ENCODE results near the gene BANP. TPM values are rescaled to one million over a fixed set of nuclear protein-coding genes. Genes with fewer than 3 reads are reported as not detected.

Gene BANP
- total RNA-seq, 1 experiment from 2014 or later: 34.5 TPM

DNA sequence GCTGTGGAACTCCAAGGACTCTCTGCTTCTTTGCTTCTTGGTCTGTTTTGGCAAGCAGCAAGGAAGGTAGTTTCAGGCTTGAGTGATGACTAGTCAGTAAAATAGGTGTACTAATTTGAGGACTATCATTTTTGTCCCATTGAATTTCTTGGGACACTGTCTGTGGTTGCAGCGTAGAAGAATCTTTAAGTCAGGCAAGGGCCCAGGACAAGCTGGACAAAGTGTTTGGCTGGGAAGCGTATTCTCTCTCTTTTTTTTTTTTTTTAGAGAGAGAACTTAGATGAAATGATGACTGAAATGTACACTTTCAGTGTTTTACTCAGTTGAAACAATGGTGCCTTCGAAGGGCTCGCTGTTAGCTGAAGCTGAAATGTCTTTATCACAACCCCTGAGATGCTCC is 105.0 kb downstream of the BANP start (continued):
- TF ChIP-seq, protein P1, sequence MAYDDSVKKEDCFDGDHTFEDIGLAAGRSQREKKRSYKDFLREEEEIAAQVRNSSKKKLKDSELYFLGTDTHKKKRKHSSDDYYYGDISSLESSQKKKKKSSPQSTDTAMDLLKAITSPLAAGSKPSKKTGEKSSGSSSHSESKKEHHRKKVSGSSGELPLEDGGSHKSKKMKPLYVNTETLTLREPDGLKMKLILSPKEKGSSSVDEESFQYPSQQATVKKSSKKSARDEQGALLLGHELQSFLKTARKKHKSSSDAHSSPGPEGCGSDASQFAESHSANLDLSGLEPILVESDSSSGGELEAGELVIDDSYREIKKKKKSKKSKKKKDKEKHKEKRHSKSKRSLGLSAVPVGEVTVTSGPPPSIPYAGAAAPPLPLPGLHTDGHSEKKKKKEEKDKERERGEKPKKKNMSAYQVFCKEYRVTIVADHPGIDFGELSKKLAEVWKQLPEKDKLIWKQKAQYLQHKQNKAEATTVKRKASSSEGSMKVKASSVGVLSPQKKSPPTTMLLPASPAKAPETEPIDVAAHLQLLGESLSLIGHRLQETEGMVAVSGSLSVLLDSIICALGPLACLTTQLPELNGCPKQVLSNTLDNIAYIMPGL (CRISPR knock-in tag; IDR thresholded peaks at IDR 0.05): no peak
- TF ChIP-seq ZNF416 (CRISPR knock-in tag; IDR thresholded peaks at IDR 0.05): no peak

DNA sequence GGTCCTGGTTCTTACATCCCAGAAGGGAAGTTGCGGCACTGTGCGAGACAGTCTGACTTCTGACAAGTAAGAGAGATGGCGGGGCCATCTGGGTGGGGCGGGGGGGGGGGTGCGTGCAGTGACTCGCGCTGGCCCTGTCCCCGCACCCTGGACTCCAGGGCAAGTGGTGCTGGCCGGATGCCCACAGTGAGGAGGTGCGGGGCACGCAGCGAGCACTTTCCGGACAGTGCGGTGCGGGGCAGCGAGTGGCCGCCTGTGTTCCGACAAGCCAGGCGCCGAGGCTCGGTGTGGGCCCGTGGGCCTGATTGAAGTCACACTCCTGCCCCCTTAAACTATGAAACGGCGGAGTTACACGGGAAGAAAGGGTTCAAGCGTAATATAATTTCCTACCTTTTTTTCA is 106.4 kb downstream of the BANP start:
- TF ChIP-seq, protein P2, sequence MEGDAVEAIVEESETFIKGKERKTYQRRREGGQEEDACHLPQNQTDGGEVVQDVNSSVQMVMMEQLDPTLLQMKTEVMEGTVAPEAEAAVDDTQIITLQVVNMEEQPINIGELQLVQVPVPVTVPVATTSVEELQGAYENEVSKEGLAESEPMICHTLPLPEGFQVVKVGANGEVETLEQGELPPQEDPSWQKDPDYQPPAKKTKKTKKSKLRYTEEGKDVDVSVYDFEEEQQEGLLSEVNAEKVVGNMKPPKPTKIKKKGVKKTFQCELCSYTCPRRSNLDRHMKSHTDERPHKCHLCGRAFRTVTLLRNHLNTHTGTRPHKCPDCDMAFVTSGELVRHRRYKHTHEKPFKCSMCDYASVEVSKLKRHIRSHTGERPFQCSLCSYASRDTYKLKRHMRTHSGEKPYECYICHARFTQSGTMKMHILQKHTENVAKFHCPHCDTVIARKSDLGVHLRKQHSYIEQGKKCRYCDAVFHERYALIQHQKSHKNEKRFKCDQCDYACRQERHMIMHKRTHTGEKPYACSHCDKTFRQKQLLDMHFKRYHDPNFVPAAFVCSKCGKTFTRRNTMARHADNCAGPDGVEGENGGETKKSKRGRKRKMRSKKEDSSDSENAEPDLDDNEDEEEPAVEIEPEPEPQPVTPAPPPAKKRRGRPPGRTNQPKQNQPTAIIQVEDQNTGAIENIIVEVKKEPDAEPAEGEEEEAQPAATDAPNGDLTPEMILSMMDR (IDR thresholded peaks at IDR 0.05): no peak
- no peak for TF ChIP-seq ZNF232 (CRISPR knock-in tag; IDR thresholded peaks at IDR 0.05)
- TF ChIP-seq SMAD4 (CRISPR knock-in tag; IDR thresholded peaks at IDR 0.05): no peak
- no peak for TF ChIP-seq ESRRA (CRISPR knock-in tag; IDR thresholded peaks at IDR 0.05; ENCODE audit: borderline replicate concordance)
- TF ChIP-seq HMGA2 (CRISPR knock-in tag; IDR thresholded peaks at IDR 0.05): no peak
- no peak for TF ChIP-seq NR2C2 (CRISPR knock-in tag; IDR thresholded peaks at IDR 0.05)
- TF ChIP-seq, protein P3, sequence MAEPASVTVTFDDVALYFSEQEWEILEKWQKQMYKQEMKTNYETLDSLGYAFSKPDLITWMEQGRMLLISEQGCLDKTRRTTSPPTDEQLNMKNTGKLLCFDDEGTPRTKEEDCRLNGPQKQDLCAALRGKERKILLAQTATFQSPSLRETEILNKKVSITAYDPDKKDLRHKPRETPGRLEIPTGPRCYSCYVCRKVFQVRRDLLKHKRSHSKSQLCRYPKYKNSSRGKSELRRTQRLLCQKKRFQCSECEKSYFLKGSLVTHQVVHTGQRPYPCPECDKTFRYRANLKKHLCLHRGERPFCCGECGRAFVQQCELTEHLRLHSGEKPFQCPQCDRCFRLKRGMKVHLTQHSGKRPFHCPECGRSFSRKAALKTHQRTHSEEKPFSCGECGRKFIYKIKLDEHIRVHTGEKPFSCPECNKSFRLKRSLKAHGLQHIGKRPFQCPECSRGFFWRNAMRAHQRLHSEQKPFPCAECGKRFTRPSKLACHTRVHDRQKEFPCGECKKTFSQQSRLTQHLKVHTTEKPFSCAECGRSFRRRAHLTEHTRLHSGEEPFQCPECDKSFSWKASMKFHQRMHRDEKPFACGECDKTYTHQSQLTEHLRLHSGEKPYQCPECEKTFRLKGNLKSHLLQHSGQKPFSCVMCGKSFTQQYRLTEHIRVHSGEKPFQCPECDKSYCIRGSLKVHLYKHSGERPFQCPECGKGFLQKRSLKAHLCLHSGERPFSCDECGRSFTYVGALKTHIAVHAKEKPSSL (CRISPR knock-in tag; conservative IDR thresholded peaks at IDR 0.05): no peak
- TF ChIP-seq, protein P4, sequence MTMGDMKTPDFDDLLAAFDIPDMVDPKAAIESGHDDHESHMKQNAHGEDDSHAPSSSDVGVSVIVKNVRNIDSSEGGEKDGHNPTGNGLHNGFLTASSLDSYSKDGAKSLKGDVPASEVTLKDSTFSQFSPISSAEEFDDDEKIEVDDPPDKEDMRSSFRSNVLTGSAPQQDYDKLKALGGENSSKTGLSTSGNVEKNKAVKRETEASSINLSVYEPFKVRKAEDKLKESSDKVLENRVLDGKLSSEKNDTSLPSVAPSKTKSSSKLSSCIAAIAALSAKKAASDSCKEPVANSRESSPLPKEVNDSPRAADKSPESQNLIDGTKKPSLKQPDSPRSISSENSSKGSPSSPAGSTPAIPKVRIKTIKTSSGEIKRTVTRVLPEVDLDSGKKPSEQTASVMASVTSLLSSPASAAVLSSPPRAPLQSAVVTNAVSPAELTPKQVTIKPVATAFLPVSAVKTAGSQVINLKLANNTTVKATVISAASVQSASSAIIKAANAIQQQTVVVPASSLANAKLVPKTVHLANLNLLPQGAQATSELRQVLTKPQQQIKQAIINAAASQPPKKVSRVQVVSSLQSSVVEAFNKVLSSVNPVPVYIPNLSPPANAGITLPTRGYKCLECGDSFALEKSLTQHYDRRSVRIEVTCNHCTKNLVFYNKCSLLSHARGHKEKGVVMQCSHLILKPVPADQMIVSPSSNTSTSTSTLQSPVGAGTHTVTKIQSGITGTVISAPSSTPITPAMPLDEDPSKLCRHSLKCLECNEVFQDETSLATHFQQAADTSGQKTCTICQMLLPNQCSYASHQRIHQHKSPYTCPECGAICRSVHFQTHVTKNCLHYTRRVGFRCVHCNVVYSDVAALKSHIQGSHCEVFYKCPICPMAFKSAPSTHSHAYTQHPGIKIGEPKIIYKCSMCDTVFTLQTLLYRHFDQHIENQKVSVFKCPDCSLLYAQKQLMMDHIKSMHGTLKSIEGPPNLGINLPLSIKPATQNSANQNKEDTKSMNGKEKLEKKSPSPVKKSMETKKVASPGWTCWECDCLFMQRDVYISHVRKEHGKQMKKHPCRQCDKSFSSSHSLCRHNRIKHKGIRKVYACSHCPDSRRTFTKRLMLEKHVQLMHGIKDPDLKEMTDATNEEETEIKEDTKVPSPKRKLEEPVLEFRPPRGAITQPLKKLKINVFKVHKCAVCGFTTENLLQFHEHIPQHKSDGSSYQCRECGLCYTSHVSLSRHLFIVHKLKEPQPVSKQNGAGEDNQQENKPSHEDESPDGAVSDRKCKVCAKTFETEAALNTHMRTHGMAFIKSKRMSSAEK (CRISPR knock-in tag; IDR thresholded peaks at IDR 0.05; ENCODE audit: borderline replicate concordance): no peak
- no peak for TF ChIP-seq ZNF396 (CRISPR knock-in tag; IDR thresholded peaks at IDR 0.05; ENCODE audit: borderline replicate concordance)
- TF ChIP-seq RORB (CRISPR knock-in tag; IDR thresholded peaks at IDR 0.05): no peak
- no peak for TF ChIP-seq FOXJ3 (CRISPR knock-in tag; IDR thresholded peaks at IDR 0.05; ENCODE audit: borderline replicate concordance)
- TF ChIP-seq, protein P5, sequence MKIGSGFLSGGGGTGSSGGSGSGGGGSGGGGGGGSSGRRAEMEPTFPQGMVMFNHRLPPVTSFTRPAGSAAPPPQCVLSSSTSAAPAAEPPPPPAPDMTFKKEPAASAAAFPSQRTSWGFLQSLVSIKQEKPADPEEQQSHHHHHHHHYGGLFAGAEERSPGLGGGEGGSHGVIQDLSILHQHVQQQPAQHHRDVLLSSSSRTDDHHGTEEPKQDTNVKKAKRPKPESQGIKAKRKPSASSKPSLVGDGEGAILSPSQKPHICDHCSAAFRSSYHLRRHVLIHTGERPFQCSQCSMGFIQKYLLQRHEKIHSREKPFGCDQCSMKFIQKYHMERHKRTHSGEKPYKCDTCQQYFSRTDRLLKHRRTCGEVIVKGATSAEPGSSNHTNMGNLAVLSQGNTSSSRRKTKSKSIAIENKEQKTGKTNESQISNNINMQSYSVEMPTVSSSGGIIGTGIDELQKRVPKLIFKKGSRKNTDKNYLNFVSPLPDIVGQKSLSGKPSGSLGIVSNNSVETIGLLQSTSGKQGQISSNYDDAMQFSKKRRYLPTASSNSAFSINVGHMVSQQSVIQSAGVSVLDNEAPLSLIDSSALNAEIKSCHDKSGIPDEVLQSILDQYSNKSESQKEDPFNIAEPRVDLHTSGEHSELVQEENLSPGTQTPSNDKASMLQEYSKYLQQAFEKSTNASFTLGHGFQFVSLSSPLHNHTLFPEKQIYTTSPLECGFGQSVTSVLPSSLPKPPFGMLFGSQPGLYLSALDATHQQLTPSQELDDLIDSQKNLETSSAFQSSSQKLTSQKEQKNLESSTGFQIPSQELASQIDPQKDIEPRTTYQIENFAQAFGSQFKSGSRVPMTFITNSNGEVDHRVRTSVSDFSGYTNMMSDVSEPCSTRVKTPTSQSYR (CRISPR knock-in tag; IDR thresholded peaks at IDR 0.05): no peak
- Mint-ChIP-seq H3K9me3 (no peaks in the 10 kb centered on the region), H3K4me3 (no peak overlapping the region)

More for the DNA sequence above, 106.4 kb downstream of the BANP start:
- H3K27me3 Mint-ChIP-seq (ENCODE audit: low read depth): no peaks in the 10 kb centered on the region
- H3K36me3 Mint-ChIP-seq: peaks cover 7% of the 10 kb centered on the region
- no peak overlapping the region for H3K27ac Mint-ChIP-seq
- ChIA-PET POLR2A (no interaction called here), CTCF (interaction anchor here (1.7 kb wide), 1 partner anchor 380 kb away, joined by 5 read pairs; no protein-coding TSS in a partner anchor)
- H3K4me1 Mint-ChIP-seq: 0 out of 2 replicates have a peak, but pooled peaks cover 6% of the 10 kb centered on the region
- no peak for DNase-seq (ENCODE audit: low spot score)
- no peak for ATAC-seq

Data from WTC11 (cell line).